Measurements from ENCODE around the gene NHERF2.

NHERF2 gene

GRCh38 chr16:2026461-2027023, at the start of gene NHERF2:
NHERF2 (plus strand) TSS chr16:2026902; CDS start chr16:2027006, 104 bp downstream.
- no peak for FAIRE-seq

GRCh38 chr16:1976951-1977874, 49.5 kb upstream of the NHERF2 start:
- no peak for FAIRE-seq

- no peak for FAIRE-seq
Measured at GRCh38 chr16:1977875-1978268, 48.8 kb upstream of the NHERF2 start.

- FAIRE-seq: no peak
Measured at GRCh38 chr16:1978476-1979120, 48.1 kb upstream of the NHERF2 start.

- no peak for FAIRE-seq
Measured at GRCh38 chr16:1979271-1980029, 47.3 kb upstream of the NHERF2 start.

- no peak for FAIRE-seq
Measured at GRCh38 chr16:1980030-1980769, 46.5 kb upstream of the NHERF2 start.

GRCh38 chr16:1980770-1981087, 46.0 kb upstream of the NHERF2 start:
- FAIRE-seq: no peak

- FAIRE-seq: no peak
Measured at GRCh38 chr16:1981398-1981836, 45.3 kb upstream of the NHERF2 start, which contains the start of gene NOXO1. NOXO1 (minus strand) TSS chr16:1981469; CDS start chr16:1981179, 290 bp downstream.

- FAIRE-seq: no peak
Measured at GRCh38 chr16:1982013-1982433, 44.7 kb upstream of the NHERF2 start.

GRCh38 chr16:1982991-1983543, 43.6 kb upstream of the NHERF2 start:
- FAIRE-seq: no peak

GRCh38 chr16:1983544-1984346, 43.0 kb upstream of the NHERF2 start, which contains the start of gene GFER:
GFER (plus strand) TSS chr16:1984193; CDS start chr16:1984219, 26 bp downstream.
- FAIRE-seq: no peak

GRCh38 chr16:1984347-1985225, 42.1 kb upstream of the NHERF2 start:
- FAIRE-seq: no peak

GRCh38 chr16:1985466-1986150, 41.1 kb upstream of the NHERF2 start:
- no peak for FAIRE-seq

GRCh38 chr16:1987198-1987597, 39.5 kb upstream of the NHERF2 start:
- no peak for FAIRE-seq

GRCh38 chr16:1989209-1990100, 37.2 kb upstream of the NHERF2 start, which contains the start of gene SYNGR3:
SYNGR3 (plus strand) TSS chr16:1989970; CDS start chr16:1990103, 133 bp downstream.
- FAIRE-seq: no peak

- FAIRE-seq: no peak
Measured at GRCh38 chr16:1990101-1990350, 36.7 kb upstream of the NHERF2 start.

- no peak for FAIRE-seq
Measured at GRCh38 chr16:1990351-1991134, 36.2 kb upstream of the NHERF2 start.
